Measurements from ENCODE around the gene ATP8A1.

ATP8A1 gene

DNA sequence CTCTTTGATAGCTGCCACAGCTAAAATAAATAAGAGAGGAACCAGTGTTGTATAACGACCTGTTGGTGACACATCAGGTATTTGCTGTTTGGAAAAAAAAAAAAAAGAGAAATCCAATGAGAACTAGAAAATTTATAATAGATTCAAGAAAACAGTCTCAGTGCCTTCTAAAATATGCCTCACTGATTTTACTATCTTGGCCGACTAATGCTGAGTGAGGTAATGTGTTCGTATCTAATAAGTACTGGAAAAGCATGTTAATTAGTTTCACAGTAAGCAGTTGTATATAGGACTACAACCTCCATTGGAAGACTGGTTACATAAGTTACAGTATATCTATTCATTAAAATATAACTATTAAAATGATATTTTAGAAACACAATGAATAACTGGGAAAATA lies 32.4 kb downstream of the ATP8A1 start:
- no peak for DNase-seq

DNA sequence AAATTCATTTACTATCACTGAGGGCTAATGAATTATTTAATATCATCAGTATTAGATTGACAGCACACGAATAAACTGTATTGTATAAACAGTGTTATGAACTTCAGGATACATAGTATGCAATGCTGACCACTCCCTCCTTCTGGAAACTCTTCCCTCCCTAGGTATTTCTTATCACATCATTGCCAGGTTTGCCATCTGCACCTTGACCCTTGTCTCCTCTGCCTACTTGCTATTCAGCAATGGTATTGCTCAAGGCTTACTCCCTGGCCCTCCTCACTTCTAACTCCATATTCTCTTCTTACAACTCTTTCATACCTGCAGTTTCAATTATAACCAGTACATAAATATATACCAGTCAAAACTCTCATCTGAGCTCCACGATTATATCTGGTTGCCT lies 38.9 kb downstream of the ATP8A1 start:
- DNase-seq, result no peak

DNA sequence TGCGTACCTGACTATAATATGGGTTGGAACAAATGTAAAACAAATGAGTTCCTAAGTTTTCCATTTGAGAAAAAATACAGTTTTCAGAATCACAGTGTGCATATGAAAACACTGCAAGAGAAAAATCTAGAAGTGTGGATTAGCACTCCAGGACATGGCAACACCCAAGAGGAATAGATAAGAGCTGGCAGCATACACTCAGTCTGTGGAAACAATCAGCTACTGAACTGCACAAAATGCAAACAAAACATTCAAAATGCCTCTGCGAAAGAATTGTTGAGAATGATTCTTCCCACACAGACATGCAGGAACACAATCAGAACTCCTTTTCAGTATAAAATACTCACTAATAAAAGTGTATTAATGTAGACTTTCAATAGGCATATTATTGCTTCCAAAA lies 39.9 kb downstream of the ATP8A1 start:
- DNase-seq, result no peak

DNA sequence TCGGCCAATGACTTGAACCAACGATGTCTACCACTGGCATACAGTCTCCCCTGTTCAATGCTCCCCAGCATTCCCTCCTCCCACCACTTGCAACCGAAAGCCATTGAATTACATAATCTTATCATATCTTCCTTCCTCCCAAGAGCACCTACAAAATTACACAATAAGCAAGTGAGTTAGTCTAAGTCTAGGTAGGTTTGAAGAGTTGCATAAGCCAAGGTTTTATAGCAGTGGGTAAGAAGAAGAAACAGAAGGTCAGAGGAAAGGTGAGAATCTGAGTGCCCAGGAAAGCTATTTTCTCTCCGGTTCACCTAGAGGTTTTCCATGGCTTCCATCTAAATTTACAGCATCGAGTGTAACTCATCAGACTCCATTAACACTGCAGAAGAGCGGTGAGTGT lies 40.3 kb downstream of the ATP8A1 start:
- DNase-seq, result no peak

DNA sequence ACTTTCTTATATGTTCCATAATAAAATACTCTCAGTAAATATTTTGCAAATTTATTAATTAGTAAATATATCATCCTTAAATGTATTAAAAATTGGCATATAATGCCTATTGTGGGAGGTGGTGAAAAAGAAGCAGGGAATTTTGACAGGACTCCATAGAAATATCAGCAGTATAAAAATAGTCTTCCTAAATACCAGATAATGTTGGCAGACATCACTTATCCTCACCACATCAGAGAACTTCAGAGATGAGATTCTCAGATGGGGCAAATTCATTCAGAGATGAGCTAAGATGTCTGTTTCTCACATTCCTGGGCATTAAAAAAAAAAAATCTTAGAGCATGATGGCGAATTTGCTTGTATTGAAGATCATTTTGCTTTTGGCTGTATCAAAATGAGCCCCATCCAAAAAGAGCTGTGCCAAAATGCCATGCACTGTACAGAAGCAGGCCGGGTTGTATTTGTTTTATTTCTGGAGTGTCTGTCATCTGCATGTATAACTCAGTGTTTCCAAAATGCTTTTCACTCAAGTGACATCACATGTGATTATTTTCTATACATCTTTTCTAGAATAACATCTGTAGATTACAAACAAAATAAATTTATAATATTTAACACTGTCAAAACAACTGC lies 41.7 kb downstream of the ATP8A1 start:
- DNase-seq, result no peak

DNA sequence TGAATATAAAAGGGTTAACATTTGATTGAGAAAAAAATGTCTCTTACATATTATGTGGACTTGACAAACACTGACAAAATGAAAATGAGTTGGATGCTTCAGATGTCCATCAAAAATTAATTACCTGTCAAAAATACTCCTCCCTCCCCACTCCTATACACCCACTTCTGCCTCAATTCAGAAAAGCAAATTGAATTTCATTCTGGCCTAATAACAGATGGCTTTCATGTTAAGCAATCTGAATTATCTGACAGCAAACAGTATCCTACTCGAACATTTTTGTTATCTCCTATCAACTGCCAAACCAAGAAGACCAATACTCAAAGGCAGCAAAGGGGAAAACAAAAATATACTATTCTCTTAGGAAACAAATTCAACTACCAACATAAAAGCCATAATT lies 44.0 kb downstream of the ATP8A1 start:
- no peak for DNase-seq

DNA sequence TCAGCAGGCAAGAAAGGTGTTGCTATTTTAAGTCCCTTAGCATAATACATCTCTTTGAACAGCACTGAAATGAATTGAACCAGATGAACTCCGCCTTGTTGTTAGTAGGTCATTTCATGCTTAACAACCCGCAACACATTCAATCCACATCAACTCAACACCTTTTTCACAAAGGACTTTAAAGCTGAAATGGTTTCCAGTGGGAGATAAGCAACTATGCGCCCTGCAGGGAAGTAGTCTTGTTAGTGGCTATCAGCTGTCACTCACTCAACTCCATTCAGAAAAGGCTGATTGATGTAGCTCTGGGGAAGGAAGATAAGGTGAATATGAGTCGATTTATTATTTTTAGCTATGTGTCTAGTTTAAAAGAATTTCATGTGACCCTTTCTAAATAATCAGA lies 46.0 kb downstream of the ATP8A1 start:
- DNase-seq, result no peak

DNA sequence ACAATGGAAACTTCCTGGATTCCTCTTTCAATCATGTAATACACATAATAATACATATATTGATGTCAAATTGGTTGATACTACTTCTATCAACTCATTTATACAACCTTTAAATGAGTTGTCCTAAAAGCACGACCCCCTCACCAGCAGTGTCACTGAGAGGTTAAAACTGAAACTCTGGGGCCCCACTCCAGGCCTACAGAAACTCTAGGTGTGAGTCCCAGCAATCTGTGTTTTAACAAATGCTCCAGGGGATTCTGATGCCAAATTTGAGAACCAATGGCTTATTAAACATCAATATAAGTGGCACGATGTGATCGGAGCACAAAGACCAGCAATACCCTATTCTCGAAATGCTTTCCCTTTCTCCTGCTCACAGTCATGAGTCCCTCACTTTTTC lies 47.9 kb downstream of the ATP8A1 start:
- no peak for DNase-seq

DNA sequence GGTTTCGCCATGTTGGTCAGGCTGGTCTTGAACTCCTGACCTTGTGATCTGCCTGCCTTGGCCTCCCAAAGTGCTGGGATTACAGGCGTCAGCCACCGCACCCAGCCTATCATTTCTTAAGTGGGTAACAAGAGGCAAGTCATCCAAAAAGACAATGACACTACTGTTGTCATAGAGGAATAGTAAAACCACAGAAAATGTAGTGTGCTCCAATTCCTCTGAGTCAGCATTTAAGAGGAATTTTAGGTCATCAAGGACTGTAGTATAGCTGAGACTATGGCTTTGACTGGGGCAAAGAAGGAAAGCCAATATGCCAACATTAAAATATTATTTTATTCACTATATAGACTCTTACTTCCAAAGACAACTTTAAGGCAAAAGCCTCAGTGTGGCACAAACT lies 48.4 kb downstream of the ATP8A1 start:
- no peak for DNase-seq

DNA sequence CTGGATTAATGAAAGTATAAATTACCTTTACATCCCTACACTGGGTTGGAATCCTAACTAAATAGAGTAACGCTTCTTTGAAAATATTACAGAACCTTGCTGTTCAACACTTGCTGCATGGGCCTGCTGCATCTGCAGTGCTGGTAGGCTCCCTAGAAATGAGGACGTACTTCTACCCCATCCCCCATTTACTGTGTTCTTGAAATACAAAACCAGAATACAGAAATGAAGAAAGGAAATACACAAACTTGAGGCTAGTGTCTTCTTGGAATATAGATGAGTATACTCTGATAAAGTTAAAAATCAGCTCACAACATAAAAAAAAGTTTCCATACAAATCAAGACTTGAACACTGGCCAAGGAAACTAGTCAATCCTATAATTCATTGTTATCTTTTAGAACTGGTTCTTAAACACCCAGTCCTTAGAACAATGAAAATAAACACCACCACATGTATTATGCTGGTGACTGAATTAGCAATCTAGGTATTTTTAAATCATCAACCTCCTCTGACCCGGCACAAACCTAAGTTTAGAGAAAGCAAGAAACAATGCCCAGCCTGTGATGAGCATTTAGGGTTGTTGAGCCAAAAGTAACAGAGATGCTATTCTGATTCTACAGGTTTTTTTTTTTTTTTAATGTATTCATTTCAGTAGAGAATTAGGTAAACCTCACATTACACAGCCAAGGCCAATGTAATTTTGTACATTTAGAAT lies 49.7 kb downstream of the ATP8A1 start:
- no peak for DNase-seq

DNA sequence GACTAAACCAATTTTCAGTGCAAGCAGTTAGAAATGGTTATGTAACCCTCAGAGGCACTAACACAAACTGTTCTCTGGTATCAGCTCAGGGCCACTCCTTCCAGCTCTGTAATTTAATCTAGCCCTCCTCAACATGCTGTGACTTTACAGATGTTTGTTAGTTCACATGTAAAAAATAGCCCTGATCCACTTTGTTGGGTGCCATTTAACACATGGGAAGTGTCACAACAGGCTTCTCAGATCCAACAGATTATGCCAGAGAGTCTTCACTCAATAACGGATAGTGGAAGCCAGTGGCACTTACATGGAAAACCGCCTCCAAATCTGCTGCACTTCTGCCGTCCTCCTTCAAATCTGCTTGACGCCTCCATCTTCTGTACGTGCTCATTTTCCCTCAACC lies 51.6 kb downstream of the ATP8A1 start:
- no peak for DNase-seq

DNA sequence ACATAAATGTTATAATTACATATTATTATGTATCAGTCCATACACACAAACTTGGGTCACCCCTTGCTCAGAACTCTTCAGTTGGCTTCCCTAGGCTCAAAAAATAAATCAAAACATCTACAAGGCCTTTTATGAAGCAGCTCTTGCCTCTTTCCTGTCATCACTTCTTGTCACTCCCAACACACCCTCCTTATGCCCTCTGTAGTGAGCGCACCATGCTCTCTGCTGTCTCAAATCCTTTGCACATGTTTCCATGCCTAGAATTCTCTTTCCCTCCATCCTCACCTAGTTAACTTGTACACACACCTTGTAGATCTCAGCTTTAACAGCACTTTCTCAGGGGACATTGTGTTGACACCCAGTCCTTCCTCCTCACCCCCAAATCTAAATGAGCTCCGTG lies 53.0 kb downstream of the ATP8A1 start:
- DNase-seq, result no peak

DNA sequence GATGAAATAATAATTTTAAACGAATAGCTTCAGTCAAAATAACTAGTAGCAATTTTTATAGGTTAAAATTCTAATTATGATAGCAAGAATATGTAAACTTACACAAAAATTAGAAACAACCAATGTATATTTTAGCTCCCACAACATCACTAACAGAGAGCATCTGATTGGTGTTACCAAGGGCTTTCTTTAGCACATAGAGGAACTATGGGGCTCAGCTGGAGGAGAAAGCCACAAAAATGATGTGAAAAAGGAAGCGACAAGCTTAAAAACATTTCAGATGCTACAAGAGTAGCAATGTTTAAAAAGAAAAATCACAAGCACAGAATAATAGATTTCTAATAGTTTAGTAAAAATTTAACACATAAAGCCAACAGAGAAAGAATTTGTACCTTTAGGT lies 56.3 kb downstream of the ATP8A1 start:
- no peak for DNase-seq

DNA sequence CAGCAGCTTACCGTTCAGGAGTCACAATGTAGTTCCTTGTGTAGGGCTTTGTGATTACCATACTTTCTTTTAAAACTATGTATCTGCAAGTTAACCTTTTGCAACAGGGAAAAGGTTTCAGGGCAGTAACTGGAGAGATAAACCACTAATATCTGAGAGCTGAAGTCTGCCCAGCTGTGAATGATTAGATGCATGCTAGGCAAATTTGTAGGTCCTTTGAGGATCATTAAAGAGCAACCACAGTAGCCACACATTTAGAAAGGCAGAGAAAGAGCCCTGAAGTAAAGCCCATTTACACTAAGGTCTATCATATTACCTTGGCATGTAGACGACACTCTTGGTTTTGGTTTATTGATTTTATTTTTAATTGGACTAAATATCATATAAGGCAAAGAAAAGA lies 60.0 kb downstream of the ATP8A1 start:
- DNase-seq, result no peak

DNA sequence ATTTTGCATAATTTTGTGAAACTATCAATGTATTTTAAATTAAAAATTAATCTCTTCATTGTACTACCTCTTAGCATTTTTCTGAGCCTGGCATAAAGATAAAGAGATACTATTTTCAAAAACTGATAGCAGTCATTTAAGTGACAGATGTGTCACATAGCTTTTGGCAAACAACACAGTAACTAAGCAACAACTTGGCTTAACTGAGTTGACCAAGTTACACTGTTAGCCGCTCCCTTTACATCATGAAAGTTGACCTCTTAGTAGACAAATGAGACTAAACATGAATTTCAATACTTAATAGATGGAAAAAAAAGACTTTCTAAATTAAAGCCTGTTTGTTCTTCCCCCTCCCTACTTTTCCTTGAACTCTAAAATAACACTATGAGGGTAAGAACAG lies 62.0 kb downstream of the ATP8A1 start:
- DNase-seq, result no peak

DNA sequence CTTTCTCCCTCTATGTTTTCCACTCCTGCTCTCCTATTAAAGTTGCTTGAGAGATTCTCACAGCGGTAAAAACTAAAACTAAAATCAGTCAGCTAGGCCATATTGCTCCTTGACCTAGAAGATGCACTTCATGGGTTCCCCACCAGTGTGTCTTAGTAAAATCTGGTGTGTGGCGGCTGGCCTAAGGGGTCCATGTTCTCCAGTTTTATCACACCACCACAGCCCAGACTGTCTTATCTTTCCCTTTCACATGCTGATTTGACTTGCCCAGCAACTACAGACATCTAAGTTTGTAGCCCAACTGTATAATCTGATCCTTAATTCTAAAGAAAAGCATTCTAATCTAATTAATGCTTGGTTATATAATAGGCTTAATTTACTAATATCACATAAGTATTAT lies 68.0 kb downstream of the ATP8A1 start:
- no peak for DNase-seq

DNA sequence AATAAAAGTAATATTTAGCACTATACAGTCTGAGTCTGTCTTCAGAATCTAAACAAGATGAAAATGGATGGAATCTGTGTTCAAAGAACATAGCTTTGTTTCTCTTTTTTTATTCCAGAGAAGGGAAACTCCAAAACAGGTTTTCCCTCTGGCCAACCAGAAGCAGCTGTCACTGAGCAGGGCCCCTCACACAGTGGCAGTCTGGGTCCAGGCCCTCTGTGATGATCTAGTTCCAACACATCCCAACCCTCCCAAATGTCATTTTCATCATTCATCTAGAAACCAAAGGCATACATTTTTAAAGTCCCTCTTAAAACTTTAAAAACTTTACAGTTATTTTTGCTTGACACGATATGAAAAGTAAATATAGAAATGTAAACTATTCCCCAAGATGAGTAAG lies 70.1 kb downstream of the ATP8A1 start:
- DNase-seq, result no peak

DNA sequence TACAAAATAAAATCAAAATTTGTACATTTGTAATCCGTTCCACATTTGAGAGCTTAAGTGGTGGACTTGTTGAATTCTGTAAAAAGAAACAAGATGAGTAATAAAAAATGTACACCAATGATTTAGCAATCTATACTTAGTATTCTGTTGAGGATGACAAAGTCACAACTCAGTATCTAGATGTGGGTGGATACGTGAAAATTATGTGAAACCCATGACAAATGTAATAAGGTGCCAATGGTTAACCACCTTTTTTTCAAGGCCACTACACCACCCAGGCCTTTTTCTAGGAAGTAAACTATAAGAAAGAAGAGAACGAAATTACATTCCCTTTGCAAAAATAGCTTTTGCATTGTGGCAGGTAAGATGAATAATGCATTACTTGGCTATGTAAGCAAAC lies 77.0 kb downstream of the ATP8A1 start:
- DNase-seq, result no peak

DNA sequence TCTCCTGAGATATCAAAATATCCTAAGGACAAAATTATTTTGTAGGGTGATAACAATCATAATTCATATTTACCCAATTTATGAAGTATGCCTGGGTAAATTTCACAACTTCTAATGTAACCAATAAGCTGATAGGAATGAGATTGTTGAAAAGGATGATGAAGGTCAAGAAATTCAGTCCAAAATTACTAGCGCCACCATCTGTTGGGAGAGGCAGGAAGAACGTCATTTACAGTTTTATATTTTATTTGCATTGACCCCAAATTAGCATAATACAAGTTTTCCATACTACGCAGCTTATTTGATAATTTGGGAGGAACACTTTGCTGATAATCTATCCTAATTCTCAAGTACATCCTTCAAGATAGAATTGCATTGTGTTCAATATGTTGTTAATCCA lies 78.7 kb downstream of the ATP8A1 start:
- DNase-seq, result no peak

DNA sequence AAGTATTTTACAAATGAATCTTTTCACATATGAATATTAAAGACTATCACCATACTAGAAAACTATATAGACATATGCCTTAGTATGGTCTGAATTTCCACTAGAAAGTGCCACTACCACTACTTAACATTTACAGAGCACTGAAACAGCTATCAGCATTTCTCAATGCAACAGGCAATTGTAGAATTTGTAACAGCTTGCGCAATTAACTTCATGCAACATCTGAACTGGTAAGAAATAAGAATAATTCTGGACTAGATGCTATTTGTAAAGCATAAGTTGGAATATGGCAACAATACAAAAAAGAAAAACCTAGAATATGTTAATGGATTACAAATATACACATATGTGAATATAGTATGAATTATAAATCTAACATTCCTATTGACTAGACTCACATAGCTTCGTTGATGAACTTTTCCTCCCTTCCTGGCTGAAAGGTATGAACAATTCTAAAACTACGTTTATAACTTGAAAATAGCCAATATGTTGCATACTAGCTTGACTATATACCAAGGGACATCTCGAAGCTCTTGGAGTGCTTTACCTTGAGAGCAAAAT lies 82.0 kb downstream of the ATP8A1 start:
- DNase-seq, result no peak

DNA sequence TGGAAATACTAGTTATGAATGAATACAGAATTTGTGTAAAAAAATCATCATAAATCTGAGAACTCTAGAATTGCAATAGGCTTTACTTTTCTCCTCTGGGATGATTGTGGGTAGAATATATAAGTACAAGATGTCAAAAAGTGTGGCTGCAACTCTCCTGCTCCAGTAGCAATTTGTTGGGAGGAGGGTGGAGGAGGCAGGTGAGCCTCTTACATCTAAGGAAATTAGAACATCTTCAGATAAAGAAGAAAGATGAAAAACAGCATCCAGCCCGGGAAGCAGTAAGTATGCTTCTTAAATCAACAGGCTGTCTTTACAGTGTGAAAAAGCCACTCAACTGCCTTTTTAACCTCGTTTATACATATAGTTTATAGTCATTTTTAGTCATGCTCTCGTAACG lies 83.7 kb downstream of the ATP8A1 start:
- DNase-seq, result no peak

DNA sequence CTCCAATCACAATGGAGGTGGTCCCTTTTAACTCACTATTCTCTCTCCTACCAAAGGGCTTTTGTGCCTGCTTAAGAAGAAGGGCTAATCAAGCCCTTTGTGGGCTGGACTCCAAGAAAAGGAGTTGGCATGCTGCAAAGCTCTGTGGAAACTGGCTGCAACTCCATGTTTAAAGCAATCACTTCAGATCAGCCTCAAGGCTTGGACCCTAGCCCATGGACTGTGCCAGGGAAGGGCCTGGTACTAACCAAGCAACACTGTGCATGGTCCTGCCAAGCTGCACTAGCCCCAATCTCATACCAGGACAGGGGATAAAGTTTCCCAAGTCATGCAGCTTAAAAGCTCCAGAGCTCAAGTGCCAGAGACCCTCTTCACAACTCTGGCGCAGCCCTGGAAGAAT lies 86.7 kb downstream of the ATP8A1 start:
- DNase-seq, result no peak

DNA sequence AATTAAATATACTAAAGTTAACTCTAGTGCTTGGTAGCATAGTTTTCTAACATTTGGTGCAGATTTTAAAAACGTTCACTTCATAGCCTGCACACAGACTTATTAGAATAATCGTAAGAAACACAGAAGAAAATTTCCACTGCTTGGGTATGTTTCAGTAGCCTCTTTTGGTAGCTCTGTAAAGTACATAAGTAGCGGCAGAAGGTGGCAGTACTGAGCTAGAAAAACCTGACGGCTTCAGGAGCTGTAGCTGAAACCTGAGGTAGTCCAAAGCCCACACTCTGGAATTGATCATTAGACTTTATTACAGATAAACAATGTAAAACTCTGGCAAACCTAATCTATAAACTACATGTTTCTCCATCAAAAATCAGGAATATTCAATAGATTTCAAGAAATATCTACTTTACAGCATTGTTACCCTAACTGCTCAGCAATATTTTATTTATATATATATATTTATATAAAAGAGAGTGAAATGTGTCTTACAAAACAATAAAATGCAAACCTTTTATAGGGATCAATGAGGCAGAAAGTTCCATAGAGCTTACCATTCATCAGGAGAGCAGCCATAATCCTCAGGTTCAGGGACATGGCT lies 88.2 kb downstream of the ATP8A1 start:
- peak; percentile 0 for DNase-seq

DNA sequence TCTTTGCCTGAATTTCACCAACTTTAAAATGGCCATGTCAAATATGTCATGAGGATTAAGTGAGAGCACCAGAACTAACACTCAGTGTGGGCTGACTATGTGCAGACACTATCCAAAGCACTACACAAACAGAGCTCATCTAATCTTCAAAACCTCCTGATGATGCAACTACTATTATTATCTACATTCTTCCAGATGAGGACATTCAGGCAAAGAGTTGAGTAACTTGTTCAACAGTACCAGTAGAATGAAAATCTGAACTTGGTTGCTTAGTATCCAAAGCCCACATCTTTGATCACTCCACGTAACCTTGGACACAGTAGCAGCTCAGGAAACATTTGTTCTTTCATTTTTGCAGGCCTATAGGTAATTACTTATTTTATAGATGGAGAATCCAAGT lies 90.1 kb downstream of the ATP8A1 start:
- DNase-seq, result no peak

DNA sequence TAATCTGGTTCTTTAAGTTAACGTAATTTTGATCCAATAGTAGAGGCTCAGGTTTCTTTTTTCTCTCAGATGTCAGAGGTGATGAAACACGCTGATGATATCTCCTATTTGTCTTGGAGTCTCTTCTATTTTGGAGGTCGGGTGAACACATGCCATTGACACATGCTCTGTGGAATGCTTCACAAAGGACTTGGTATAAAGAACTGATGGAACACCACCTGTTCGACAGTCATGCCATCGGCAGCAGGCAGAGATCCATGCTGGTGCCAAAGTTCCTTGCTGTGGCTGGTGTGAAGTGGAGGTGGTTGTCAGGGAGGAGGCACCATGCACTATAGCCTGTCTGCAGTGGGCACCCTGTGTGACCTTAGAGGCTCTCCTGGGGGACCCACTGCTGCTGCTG lies 94.9 kb downstream of the ATP8A1 start:
- no peak for DNase-seq

Data from DMS79 treated with DMSO at 0.1 percent for 48 hours (cell line).